IMR-90 (cell line): ENCODE measurements around the gene CELA2A. TPM values are rescaled to one million over a fixed set of nuclear protein-coding genes. Genes with fewer than 3 reads are reported as not detected.

Source experiments
- ATAC-seq: fragments of 200-7000 bp; cut with Tn5 transposase; 2 replicates; pipeline ENCODE4 v1.9.1; 2020; ENCODE audit warnings: low read depth, mild to moderate bottlenecking, moderate library complexity
- BruUV-seq: library from RNA; stranded (reverse); fragments of 400-500 nt; replicated peaks from 2 replicates; lab custom pipeline; 2021; lab: Mats Ljungman, UMichigan
- CTCF ChIA-PET: fragments of 300-600 bp; formaldehyde crosslinking; extraction: SDS; loops from one replicate; lab custom pipeline; 2021; ENCODE audit warnings: antibody characterized with exemption; lab: Yijun Ruan, JAX
- POLR2A ChIA-PET: fragments of 300-600 bp; sonication (Branson Sonifier 250); formaldehyde crosslinking; loops from one replicate; lab custom pipeline; 2022; ENCODE audit warnings: antibody characterized with exemption; ENCODE audit not compliant: unreplicated experiment; lab: Charles Lee
- DNase-seq: peaks from one replicate; pipeline ENCODE4 v3.0.0; 2013
- H2AFZ ChIP-seq: replicated peaks from 2 replicates; pipeline ENCODE3; 2013; ENCODE audit warnings: low read length, mild to moderate bottlenecking; ENCODE audit not compliant: poor library complexity
- H2AK5ac ChIP-seq: 2 replicates; pipeline ENCODE4 v1.6.1; 2013; ENCODE audit warnings: low read depth, low read length, inconsistent platforms
- H2AK9ac ChIP-seq: replicated peaks from 2 replicates; pipeline ENCODE3; 2013; ENCODE audit warnings: mild to moderate bottlenecking, low read depth, low read length, moderate library complexity; ENCODE audit not compliant: poor library complexity
- H2BK120ac ChIP-seq: 2 replicates; pipeline ENCODE4 v1.6.1; 2013; ENCODE audit warnings: low read depth, low read length, inconsistent platforms
- H2BK15ac ChIP-seq: 3 replicates; pipeline ENCODE4 v1.6.1; 2013; ENCODE audit warnings: low read depth, low read length, inconsistent platforms
- H2BK20ac ChIP-seq: 2 replicates; pipeline ENCODE4 v1.6.1; 2013; ENCODE audit warnings: low read depth, mild to moderate bottlenecking, inconsistent platforms, low read length, moderate library complexity
- H2BK5ac ChIP-seq: 2 replicates; pipeline ENCODE4 v1.6.1; 2013; ENCODE audit warnings: mild to moderate bottlenecking, low read depth, low read length, inconsistent platforms; ENCODE audit not compliant: poor library complexity, severe bottlenecking
- H3K14ac ChIP-seq: replicated peaks from 2 replicates; pipeline ENCODE4 v1.6.1; 2013; ENCODE audit warnings: low read depth, low read length, inconsistent platforms
- H3K18ac ChIP-seq: 2 replicates; pipeline ENCODE4 v1.6.1; 2013; ENCODE audit warnings: low read depth, low read length, control low read depth
- H3K23ac ChIP-seq: 2 replicates; pipeline ENCODE4 v1.6.1; 2013; ENCODE audit warnings: low read depth, low read length, inconsistent platforms
- H3K27ac ChIP-seq: 2 replicates; pipeline ENCODE4 v1.5.1; 2013; ENCODE audit warnings: mild to moderate bottlenecking, control low read depth, low read length; ENCODE audit not compliant: insufficient read depth
- H3K27me3 ChIP-seq: 2 replicates; pipeline ENCODE4 v1.6.1; 2013; ENCODE audit warnings: low read length; ENCODE audit not compliant: control insufficient read depth, insufficient read depth
- H3K36me3 ChIP-seq: 2 replicates; pipeline ENCODE4 v1.6.1; 2013; ENCODE audit warnings: low read length, mixed read lengths; ENCODE audit not compliant: control insufficient read depth, insufficient read depth
- H3K4ac ChIP-seq: 2 replicates; pipeline ENCODE4 v1.6.1; 2013; ENCODE audit warnings: low read depth, low read length, inconsistent platforms
- H3K4me1 ChIP-seq: 2 replicates; pipeline ENCODE4 v1.6.1; 2013; ENCODE audit warnings: low read length, mixed read lengths; ENCODE audit not compliant: control insufficient read depth, insufficient read depth
- H3K4me2 ChIP-seq: 2 replicates; pipeline ENCODE4 v1.6.1; 2013; ENCODE audit warnings: low read depth, mild to moderate bottlenecking, control low read depth, low read length, moderate library complexity
- H3K4me3 ChIP-seq: 2 replicates; pipeline ENCODE4 v1.5.1; 2013; ENCODE audit warnings: low read depth, mild to moderate bottlenecking, control low read depth, low read length, moderate library complexity; ENCODE audit not compliant: insufficient read depth
- H3K56ac ChIP-seq: 2 replicates; pipeline ENCODE4 v1.6.1; 2013; ENCODE audit warnings: low read length, inconsistent platforms; ENCODE audit not compliant: insufficient read depth; ENCODE audit errors: extremely low read depth
- H3K79me1 ChIP-seq, 2 experiments: 2 replicates each; pipeline ENCODE4 v1.6.1; 2013; ENCODE audit warnings: low read length in 2 of 2, inconsistent platforms in 1 of 2, low read depth in 1 of 2
- H3K9ac ChIP-seq: 2 replicates; pipeline ENCODE4 v1.6.1; 2013; ENCODE audit warnings: low read depth, low read length, control low read depth
- H3K9me1 ChIP-seq: 2 replicates; pipeline ENCODE4 v1.6.1; 2013; ENCODE audit warnings: low read length, inconsistent platforms; ENCODE audit not compliant: insufficient read depth
- H3K9me3 ChIP-seq: 2 replicates; pipeline ENCODE4 v1.6.1; 2013; ENCODE audit warnings: low read length; ENCODE audit not compliant: control insufficient read depth, insufficient read depth
- H4K20me1 ChIP-seq: 2 replicates; pipeline ENCODE4 v1.6.1; 2013; ENCODE audit warnings: low read length, inconsistent platforms; ENCODE audit not compliant: insufficient read depth
- H4K5ac ChIP-seq: 2 replicates; pipeline ENCODE4 v1.6.1; 2013; ENCODE audit warnings: mild to moderate bottlenecking, low read depth, low read length, control low read depth
- H4K8ac ChIP-seq, 2 experiments: 2 replicates each; pipeline ENCODE4 v1.6.1; 2013; ENCODE audit warnings: low read depth in 2 of 2, low read length in 2 of 2, control low read depth in 1 of 2, inconsistent platforms in 1 of 2
- H4K91ac ChIP-seq: 2 replicates; pipeline ENCODE4 v1.6.1; 2013; ENCODE audit warnings: low read depth, low read length, inconsistent platforms; ENCODE audit not compliant: insufficient read depth
- FOS ChIP-seq: fragments of 150-350 bp; IDR thresholded peaks from 2 replicates; pipeline ENCODE4 v1.6.1; 2016; ENCODE audit warnings: low read depth, low read length
- MAZ ChIP-seq: IDR thresholded peaks from 2 replicates; pipeline ENCODE4 v1.6.1; 2012; ENCODE audit warnings: low read depth, mild to moderate bottlenecking, low read length, improper control_type of control experiment, moderate library complexity, borderline replicate concordance
- MXI1 ChIP-seq: IDR thresholded peaks from 2 replicates; pipeline ENCODE4 v1.6.1; 2012; ENCODE audit warnings: low read depth, mild to moderate bottlenecking, low read length, moderate library complexity, borderline replicate concordance
- RAD21 ChIP-seq: IDR thresholded peaks from 2 replicates; pipeline ENCODE4 v1.6.1; 2012; ENCODE audit warnings: low read length, improper control_type of control experiment
- RCOR1 ChIP-seq: IDR thresholded peaks from 2 replicates; pipeline ENCODE4 v1.6.1; 2012; ENCODE audit warnings: mild to moderate bottlenecking, low read length, improper control_type of control experiment; ENCODE audit not compliant: insufficient replicate concordance
- WGBS, 2 experiments: methylation state at CpG; one replicate each; pipeline versions ENCODE4 v1.1.5 to v1.1.7; 2013; ENCODE audit warnings: missing lambda C conversion rate in 2 of 2; ENCODE audit not compliant: insufficient read length in 1 of 2; ENCODE audit errors: extremely low coverage in 2 of 2; 5-methylcytosine and 5-hydroxymethylcytosine counted together
- dilution Hi-C: fragments of 300-500 bp; cut with HindIII; formaldehyde crosslinking; loops from one replicate; pipeline ENCODE4 v1.14.3; 2018; ENCODE audit warnings: low sequenced_read_pairs; ENCODE audit not compliant: unreplicated experiment
- in situ Hi-C: fragments of 300-500 bp; cut with MboI; formaldehyde crosslinking; loops from 3 replicates; pipeline ENCODE4 v1.14.3; 2019; ENCODE audit warnings: low sequenced_read_pairs, inconsistent platforms, mixed read lengths
- intact Hi-C: fragments of 100-400 bp; cut with micrococcal nuclease; formaldehyde crosslinking; loops from 2 replicates; pipeline ENCODE4 v1.10.0; 2022
- polyA plus RNA-seq, 3 experiments: library from polyadenylated mRNA; depleted of rRNA; stranded (reverse); fragments of >200 nt; gene quantifications; 2 replicates each; pipeline ENCODE4 v1.2.3, GENCODE V29; 2012; ENCODE audit warnings: low replicate concordance in 1 of 3
- total RNA-seq: library from RNA; depleted of rRNA; stranded (reverse); fragments of >200 nt; gene quantifications from 2 replicates; pipeline ENCODE4 v1.2.3, GENCODE V29; 2012
- TF ChIP-seq, protein P1 (sequence below): conservative IDR thresholded peaks from 2 replicates; pipeline ENCODE4 v1.5.1; 2012; ENCODE audit warnings: mild to moderate bottlenecking, low read depth, low read length, improper control_type of control experiment

CELA2A gene
- total and polyA plus RNA-seq, 2 of the 4 experiments (the other 2 are of a cell fraction) = not detected

DNA sequence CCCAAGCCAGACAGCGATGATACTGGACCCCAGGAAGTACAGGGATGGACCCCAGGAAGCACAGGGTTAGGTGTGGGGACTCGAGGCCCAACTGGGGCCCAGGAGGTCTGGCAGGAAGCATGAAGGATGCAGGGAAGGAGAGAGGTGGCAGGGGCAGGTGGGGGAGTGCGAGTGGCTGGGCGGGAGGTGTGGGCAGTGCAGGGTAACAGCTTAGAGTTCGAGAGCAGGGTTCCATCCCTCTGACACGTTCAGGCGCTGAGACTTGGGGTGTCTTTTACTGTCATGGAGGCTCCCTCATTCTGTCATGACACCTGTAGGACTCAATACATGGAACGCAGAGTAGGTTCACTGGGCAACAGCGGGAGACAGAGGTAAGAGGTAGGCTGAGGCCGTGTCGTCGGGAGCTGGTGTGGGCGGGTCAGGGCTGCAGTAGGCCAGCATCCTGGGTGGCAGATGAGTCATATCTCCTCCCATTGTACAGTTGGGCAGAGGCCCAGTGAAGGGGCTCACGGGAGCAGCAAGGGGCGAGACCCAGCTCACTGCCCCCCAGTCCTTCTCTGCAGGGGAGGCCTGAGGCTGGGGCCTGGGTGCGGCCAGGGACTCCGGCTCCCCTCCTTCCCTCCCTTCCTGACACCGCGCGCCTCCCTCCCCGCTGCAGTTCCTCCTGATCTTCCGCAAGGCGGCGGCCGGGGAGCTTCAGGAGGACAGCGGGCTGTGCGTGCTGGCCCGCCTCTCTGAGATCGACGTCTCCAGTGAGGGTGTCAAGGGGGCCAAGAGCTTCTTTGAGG is 29.8 kb upstream of the CELA2A start:
- Histone ChIP-seq H2BK5ac (peak overlapping the region; percentile 32), H3K4me1 (peaks cover 16% of the 10 kb centered on the region), H2BK120ac (peak overlapping the region; percentile 8; the same call in 1 of the 2 replicates), H3K56ac (no peak overlapping the region), H3K79me1 (peaks cover 4 to 42% of the 10 kb centered on the region in 2 experiments; a peak in 2 of 4 replicates), H3K9me3 (no peaks in the 10 kb centered on the region), H4K91ac (peak overlapping the region; percentile 27; the same call in 1 of the 2 replicates), H2AK5ac (peak overlapping the region; percentile 64), H3K4ac (peak overlapping the region; percentile 55), H3K36me3 (peaks cover 9% of the 10 kb centered on the region), H4K8ac (no peak overlapping the region), H3K14ac (no peak overlapping the region), H3K23ac (no peak overlapping the region), H4K5ac (no peak overlapping the region), H3K18ac (no peak overlapping the region), H2BK15ac (no peak overlapping the region), H2BK20ac (no peak overlapping the region), H2AK9ac (peak overlapping the region; percentile 77), H3K4me3 (no peak overlapping the region), H3K27me3 (no peaks in the 10 kb centered on the region), H3K9me1 (peaks cover 11% of the 10 kb centered on the region), H3K27ac (peak overlapping the region; percentile 16; the same call in 1 of the 2 replicates), H2AFZ (peak overlapping the region; percentile 81), H3K9ac (no peak overlapping the region), H3K4me2 (no peak overlapping the region), H4K20me1 (peaks cover 16% of the 10 kb centered on the region)
- 71% methylated on average over 13 of the region's 30 CpGs; no CpG with 5 or more reads in 1 of the 2 experiments for WGBS, 2 experiments
- ChIA-PET POLR2A (no interaction called here), CTCF (interaction anchor here (0.6 to 2.1 kb wide), 9 partner anchors 9 to 456 kb away, joined by 3 to 13 read pairs (median 3); no protein-coding TSS in a partner anchor)
- BruUV-seq = no TSS peak
- dilution Hi-C loops = no loop called here
- intact Hi-C loops = no loop called here
- TF ChIP-seq MXI1 = no peak
- peak; percentile 30; the same call in 1 of the 2 replicates for TF ChIP-seq MAZ
- TF ChIP-seq RCOR1 = no peak
- TF ChIP-seq, protein P1, sequence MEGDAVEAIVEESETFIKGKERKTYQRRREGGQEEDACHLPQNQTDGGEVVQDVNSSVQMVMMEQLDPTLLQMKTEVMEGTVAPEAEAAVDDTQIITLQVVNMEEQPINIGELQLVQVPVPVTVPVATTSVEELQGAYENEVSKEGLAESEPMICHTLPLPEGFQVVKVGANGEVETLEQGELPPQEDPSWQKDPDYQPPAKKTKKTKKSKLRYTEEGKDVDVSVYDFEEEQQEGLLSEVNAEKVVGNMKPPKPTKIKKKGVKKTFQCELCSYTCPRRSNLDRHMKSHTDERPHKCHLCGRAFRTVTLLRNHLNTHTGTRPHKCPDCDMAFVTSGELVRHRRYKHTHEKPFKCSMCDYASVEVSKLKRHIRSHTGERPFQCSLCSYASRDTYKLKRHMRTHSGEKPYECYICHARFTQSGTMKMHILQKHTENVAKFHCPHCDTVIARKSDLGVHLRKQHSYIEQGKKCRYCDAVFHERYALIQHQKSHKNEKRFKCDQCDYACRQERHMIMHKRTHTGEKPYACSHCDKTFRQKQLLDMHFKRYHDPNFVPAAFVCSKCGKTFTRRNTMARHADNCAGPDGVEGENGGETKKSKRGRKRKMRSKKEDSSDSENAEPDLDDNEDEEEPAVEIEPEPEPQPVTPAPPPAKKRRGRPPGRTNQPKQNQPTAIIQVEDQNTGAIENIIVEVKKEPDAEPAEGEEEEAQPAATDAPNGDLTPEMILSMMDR = 0 out of 2 replicates have a peak, but pooled peaks have one; percentile 3
- TF ChIP-seq FOS = peak; percentile 63
- TF ChIP-seq RAD21 = no peak
- DNase-seq (peak; percentile 57), ATAC-seq (peak; percentile 63)
- in situ Hi-C loops = loop anchor here (5.0 to 10.0 kb wide), 2 partner anchors 99 to 272 kb away; partner anchors contain the start of gene TMEM51
